ENCODE measurements around the gene MFRP. TPM values are rescaled to one million over a fixed set of nuclear protein-coding genes. Genes with fewer than 3 reads are reported as not detected.

MFRP gene
- total RNA-seq, 3 donors from 2014 or later (not counting 1 experiment from before 2014, with no cell fraction given): not detected

- Histone ChIP-seq H3K36me3 (ENCODE audit: control insufficient read depth, insufficient read depth, low read length) (no peaks in the 10 kb centered on the region), H3K27me3 (ENCODE audit: control insufficient read depth, insufficient read depth, low read length) (peaks cover 20% of the 10 kb centered on the region), H3K9me3 (ENCODE audit: control insufficient read depth, insufficient read depth, low read length) (no peaks in the 10 kb centered on the region), H3K27ac (ENCODE audit: low read length) (no peak overlapping the region), H3K4me1 (ENCODE audit: control insufficient read depth, insufficient read depth, low read length) (peaks cover 20% of the 10 kb centered on the region), H3K4me3 (ENCODE audit: low read length) (no peak overlapping the region)
- H3K36me3 Mint-ChIP-seq: peaks cover 4% of the 10 kb centered on the region
- no peaks in the 10 kb centered on the region for H3K9me3 Mint-ChIP-seq
- H3K4me1 Mint-ChIP-seq: peaks cover 13 to 14% of the 10 kb centered on the region in 2 donors
- no peak overlapping the region for H3K27ac Mint-ChIP-seq
- no peak for TF ChIP-seq CTCF (IDR thresholded peaks at IDR 0.05)
- intact Hi-C loops (cut with micrococcal nuclease): no loop called here
- ATAC-seq (no peak), DNase-seq (no peak)
- peaks cover 48 to 50% of the 10 kb centered on the region in 2 donors for H3K27me3 Mint-ChIP-seq (ENCODE audit: low read depth in 2 of 2)
- WGBS (ENCODE audit: insufficient coverage): 74% methylated on average over 10 of the region's 10 CpGs
- H3K4me3 Mint-ChIP-seq: no peak overlapping the region
Observed at GRCh38 chr11:119359365-119360214, 13.1 kb upstream of the MFRP start.

- peak overlapping the region; percentile 44 for H3K4me3 ChIP-seq (ENCODE audit: low read length)
- Mint-ChIP-seq H3K36me3 (no peaks in the 10 kb centered on the region), H3K27ac (peak overlapping the region in 1 of 2 donors; percentile 88)
Observed at GRCh38 chr11:119357074-119357473, 10.6 kb upstream of the MFRP start.

GRCh38 chr11:119356349-119357031 lies 10.0 kb upstream of the MFRP start:
- no peaks in the 10 kb centered on the region for H3K9me3 Mint-ChIP-seq
- no peaks in the 10 kb centered on the region for H3K36me3 Mint-ChIP-seq
- H3K27ac Mint-ChIP-seq: peak overlapping the region in 1 of 2 donors; percentile 88
- H3K4me1 Mint-ChIP-seq: peaks cover 10 to 11% of the 10 kb centered on the region in 2 donors
- peak overlapping the region; percentile 94 for H3K4me3 Mint-ChIP-seq
- ATAC-seq (peak; percentile 92 to 95 (median 92)), DNase-seq (peak; percentile 71 to 87)
- Histone ChIP-seq H3K27me3 (ENCODE audit: control insufficient read depth, insufficient read depth, low read length) (peaks cover 12% of the 10 kb centered on the region), H3K4me3 (ENCODE audit: low read length) (peak overlapping the region; percentile 44), H3K36me3 (ENCODE audit: control insufficient read depth, insufficient read depth, low read length) (no peaks in the 10 kb centered on the region), H3K27ac (ENCODE audit: low read length) (no peak overlapping the region), H3K9me3 (ENCODE audit: control insufficient read depth, insufficient read depth, low read length) (no peaks in the 10 kb centered on the region), H3K4me1 (ENCODE audit: control insufficient read depth, insufficient read depth, low read length) (peaks cover 9% of the 10 kb centered on the region)
- WGBS (ENCODE audit: insufficient coverage): under 1% methylated on average over 54 of the region's 54 CpGs
- TF ChIP-seq CTCF (IDR thresholded peaks at IDR 0.05): peak; percentile 100
- intact Hi-C loops (cut with micrococcal nuclease): loop anchor here (1.0 kb wide), 2 partner anchors 25 to 118 kb away; partner anchors contain the start of gene USP2
- H3K27me3 Mint-ChIP-seq (ENCODE audit: low read depth in 2 of 2): peaks cover 49 to 55% of the 10 kb centered on the region in 2 donors

More at GRCh38 chr11:119357074-119357473, 10.6 kb upstream of the MFRP start:
- no peak for ATAC-seq
- 58% methylated on average over 10 of the region's 13 CpGs for WGBS (ENCODE audit: insufficient coverage)
- Mint-ChIP-seq H3K4me1 (peaks cover 10 to 11% of the 10 kb centered on the region in 2 donors), H3K9me3 (no peaks in the 10 kb centered on the region), H3K4me3 (peak overlapping the region; percentile 69), H3K27me3 (ENCODE audit: low read depth in 2 of 2) (peaks cover 43 to 52% of the 10 kb centered on the region in 2 donors)
- TF ChIP-seq CTCF (IDR thresholded peaks at IDR 0.05): no peak
- Histone ChIP-seq H3K4me1 (ENCODE audit: control insufficient read depth, insufficient read depth, low read length) (peaks cover 9% of the 10 kb centered on the region), H3K27ac (ENCODE audit: low read length) (no peak overlapping the region), H3K27me3 (ENCODE audit: control insufficient read depth, insufficient read depth, low read length) (peaks cover 12% of the 10 kb centered on the region), H3K36me3 (ENCODE audit: control insufficient read depth, insufficient read depth, low read length) (no peaks in the 10 kb centered on the region), H3K9me3 (ENCODE audit: control insufficient read depth, insufficient read depth, low read length) (no peaks in the 10 kb centered on the region)
- DNase-seq: no peak
- intact Hi-C loops (cut with micrococcal nuclease): no loop called here

Measured in natural killer cell (primary cell).